Measurements from ENCODE around the gene HIF3A.

The HIF3A gene

DNA sequence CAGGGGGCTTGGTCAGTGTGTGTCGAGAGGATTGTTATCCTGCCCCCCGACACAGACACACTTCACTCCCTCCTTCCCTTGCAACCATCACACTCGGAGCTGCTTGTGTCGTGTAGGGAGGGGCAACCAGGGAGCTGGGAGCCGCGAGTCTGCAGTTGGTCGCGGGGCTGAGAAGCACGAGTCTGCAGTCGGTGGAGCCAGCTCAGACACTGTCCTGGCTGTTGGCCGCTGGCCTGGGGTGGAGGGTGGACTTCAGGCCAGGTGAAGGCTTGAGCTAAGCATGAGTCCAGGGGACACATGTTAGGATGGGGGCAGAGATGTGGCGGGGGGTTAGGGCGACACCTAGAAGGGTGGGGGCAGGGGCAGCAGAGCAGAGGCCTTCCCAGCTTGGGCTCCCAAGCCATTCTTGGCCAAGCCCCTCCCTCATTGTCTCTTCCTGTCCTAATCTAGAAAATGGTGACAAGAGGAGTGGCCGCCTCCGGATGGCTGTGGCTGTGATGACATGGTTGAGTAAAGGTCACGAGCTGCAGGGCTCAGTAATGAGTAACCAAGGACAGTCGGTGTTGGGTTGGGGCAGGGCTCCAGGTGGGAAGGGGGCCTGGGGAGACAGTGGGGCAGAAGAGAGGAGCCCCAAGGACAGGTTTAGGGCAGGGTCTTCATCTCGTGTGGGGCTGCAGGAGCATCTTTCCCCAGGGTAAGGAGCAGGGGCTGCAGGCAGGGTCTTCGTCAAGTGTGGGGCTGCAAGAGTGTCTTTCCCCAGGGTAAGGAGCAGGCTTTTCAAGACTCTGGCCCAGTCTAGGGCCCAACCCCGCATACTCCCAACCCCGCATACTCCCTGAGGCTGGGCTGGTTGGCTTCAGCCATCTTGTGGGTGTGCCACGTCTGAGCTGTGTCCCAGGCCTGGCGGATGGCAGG is 58.6 kb downstream of the HIF3A start:
- no peak for DNase-seq
- TF ChIP-seq EZH2 (optimal IDR thresholded peaks at IDR 0.05; ENCODE audit: low read depth, low read length) (no peak), EZH2phosphoT487 (IDR thresholded peaks at IDR 0.05; ENCODE audit: low read length) (no peak)
- TF ChIP-seq, protein P1, sequence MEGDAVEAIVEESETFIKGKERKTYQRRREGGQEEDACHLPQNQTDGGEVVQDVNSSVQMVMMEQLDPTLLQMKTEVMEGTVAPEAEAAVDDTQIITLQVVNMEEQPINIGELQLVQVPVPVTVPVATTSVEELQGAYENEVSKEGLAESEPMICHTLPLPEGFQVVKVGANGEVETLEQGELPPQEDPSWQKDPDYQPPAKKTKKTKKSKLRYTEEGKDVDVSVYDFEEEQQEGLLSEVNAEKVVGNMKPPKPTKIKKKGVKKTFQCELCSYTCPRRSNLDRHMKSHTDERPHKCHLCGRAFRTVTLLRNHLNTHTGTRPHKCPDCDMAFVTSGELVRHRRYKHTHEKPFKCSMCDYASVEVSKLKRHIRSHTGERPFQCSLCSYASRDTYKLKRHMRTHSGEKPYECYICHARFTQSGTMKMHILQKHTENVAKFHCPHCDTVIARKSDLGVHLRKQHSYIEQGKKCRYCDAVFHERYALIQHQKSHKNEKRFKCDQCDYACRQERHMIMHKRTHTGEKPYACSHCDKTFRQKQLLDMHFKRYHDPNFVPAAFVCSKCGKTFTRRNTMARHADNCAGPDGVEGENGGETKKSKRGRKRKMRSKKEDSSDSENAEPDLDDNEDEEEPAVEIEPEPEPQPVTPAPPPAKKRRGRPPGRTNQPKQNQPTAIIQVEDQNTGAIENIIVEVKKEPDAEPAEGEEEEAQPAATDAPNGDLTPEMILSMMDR (IDR thresholded peaks at IDR 0.05; ENCODE audit: low read length) = no peak
- Histone ChIP-seq H3K9ac (ENCODE audit: low read length) (no peak overlapping the region), H3K79me2 (ENCODE audit: low read length) (peaks cover 94% of the 10 kb centered on the region), H4K20me1 (ENCODE audit: insufficient read depth, low read length) (peaks cover 18% of the 10 kb centered on the region; the same call in 1 of the 2 replicates), H3F3A (ENCODE audit: insufficient read depth, low read length) (no peaks in the 10 kb centered on the region; the same call in 1 of the 2 replicates), H3K4me3 (ENCODE audit: low read length) (no peak overlapping the region), H3K4me2 (ENCODE audit: low read depth, low read length) (no peak overlapping the region), H3K9me2 (replicated peaks; ENCODE audit: insufficient read depth, low read length) (no peaks in the 10 kb centered on the region), H3K27ac (ENCODE audit: low read length) (no peak overlapping the region), H3K4me1 (ENCODE audit: low read length) (peaks cover 8% of the 10 kb centered on the region; the same call in 1 of the 2 replicates), H3K36me3 (replicated peaks; ENCODE audit: insufficient read depth, low read length) (peaks cover 5% of the 10 kb centered on the region), H3K27me3 (replicated peaks; ENCODE audit: insufficient read depth, low read length) (no peaks in the 10 kb centered on the region), H2AFZ (ENCODE audit: low read length) (no peak overlapping the region), H3K9me3 (replicated peaks; ENCODE audit: insufficient read depth, low read length) (no peaks in the 10 kb centered on the region)

DNA sequence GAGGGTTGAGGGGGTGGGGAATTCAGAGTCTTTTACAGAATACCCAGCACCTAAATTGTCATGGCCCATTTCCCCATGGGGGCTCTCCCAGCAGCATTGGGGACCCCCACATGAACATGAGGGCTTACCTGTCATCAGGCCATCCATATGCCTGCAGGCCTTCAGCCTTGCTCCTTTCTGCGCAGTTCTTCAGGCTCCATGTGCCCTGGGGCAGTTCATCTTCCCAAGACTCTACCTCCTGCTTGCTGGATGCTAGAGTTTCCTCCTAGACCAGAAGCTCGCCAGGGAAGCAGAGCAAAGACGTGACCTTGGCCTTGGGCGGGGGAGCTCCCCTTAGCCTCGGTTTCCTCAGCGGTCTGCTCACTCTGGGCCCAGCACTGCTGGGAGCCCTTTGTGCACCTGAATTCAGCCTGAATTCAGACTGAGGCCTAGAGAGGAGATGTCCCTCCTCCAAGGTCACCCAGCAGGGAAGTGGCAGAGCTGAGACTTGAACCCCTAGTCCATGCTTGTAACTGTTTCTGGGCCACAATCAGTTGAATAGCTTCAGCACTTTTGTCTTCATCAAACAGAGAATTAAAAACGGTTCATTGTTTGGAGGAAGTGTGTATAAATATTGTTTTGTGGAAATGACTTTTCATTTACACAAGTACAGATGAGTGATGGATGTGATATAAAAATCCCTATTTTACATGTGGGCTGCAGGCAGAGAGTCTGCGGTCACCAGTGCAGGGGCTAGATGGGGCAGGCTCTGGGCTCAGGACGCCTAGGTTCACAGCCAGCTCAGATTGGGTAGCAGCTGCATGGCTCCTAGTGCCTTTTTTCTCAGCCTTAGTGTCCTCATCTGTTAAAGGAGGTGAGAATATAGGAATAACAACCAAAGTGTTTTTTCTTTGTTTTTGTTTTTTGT is 59.6 kb downstream of the HIF3A start:
- Histone ChIP-seq H3K9ac (ENCODE audit: low read length) (no peak overlapping the region), H3K4me2 (ENCODE audit: low read depth, low read length) (no peak overlapping the region), H3K4me3 (ENCODE audit: low read length) (no peak overlapping the region), H2AFZ (ENCODE audit: low read length) (no peak overlapping the region), H3K79me2 (ENCODE audit: low read length) (peaks cover 90% of the 10 kb centered on the region), H3K36me3 (replicated peaks; ENCODE audit: insufficient read depth, low read length) (peaks cover 5% of the 10 kb centered on the region), H3K9me3 (replicated peaks; ENCODE audit: insufficient read depth, low read length) (no peaks in the 10 kb centered on the region), H3K27ac (ENCODE audit: low read length) (no peak overlapping the region), H3F3A (ENCODE audit: insufficient read depth, low read length) (no peaks in the 10 kb centered on the region; the same call in 1 of the 2 replicates), H3K4me1 (ENCODE audit: low read length) (no peaks in the 10 kb centered on the region), H4K20me1 (ENCODE audit: insufficient read depth, low read length) (peaks cover 13% of the 10 kb centered on the region; the same call in 1 of the 2 replicates), H3K27me3 (replicated peaks; ENCODE audit: insufficient read depth, low read length) (no peaks in the 10 kb centered on the region), H3K9me2 (replicated peaks; ENCODE audit: insufficient read depth, low read length) (no peaks in the 10 kb centered on the region)
- TF ChIP-seq EZH2 (optimal IDR thresholded peaks at IDR 0.05; ENCODE audit: low read depth, low read length) (no peak), EZH2phosphoT487 (IDR thresholded peaks at IDR 0.05; ENCODE audit: low read length) (no peak)
- TF ChIP-seq, protein P1 (IDR thresholded peaks at IDR 0.05; ENCODE audit: low read length) = no peak
- no peak for DNase-seq

DNA sequence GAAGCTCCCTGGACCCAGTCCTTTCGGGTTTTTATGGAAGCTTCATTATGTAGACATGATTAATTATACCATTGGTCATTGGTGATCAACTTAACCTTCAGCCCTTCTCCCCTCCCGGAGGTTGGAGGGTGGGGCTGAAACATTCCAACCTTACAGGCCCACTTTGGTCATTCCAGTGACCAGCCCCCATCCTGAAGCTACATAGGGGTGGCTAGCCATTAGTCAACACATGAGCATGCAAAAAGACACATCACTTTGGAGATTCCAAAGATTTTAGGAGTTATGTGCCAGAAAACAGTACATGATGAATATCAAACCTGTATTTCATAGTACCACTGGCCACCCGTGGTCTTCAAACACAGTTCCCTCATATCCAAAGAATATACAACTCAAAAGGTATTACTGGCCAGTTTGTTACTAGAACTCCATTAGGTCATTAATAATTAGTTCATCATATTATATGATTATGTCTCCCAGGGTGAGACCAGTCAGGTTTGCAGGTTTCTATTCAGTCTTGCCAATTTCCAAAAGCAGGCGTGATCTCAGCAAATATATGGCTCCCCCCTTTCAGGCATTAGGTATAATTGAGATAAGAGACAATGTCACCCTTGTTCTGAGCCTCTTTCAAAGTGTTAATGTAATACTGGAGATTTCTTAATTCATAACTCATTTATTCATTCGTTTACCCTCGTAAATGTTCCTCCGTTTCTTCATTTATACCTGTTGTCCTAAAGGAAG is 61.2 kb downstream of the HIF3A start:
- Histone ChIP-seq H3K79me2 (ENCODE audit: low read length) (peaks cover 83% of the 10 kb centered on the region), H3K9me3 (replicated peaks; ENCODE audit: insufficient read depth, low read length) (no peaks in the 10 kb centered on the region), H3K4me3 (ENCODE audit: low read length) (no peak overlapping the region), H3K27ac (ENCODE audit: low read length) (no peak overlapping the region), H3F3A (ENCODE audit: insufficient read depth, low read length) (no peaks in the 10 kb centered on the region; the same call in 1 of the 2 replicates), H3K36me3 (replicated peaks; ENCODE audit: insufficient read depth, low read length) (peaks cover 5% of the 10 kb centered on the region; the same call in 1 of the 2 replicates), H4K20me1 (ENCODE audit: insufficient read depth, low read length) (peaks cover 16% of the 10 kb centered on the region; the same call in 1 of the 2 replicates), H3K27me3 (replicated peaks; ENCODE audit: insufficient read depth, low read length) (no peaks in the 10 kb centered on the region), H3K4me1 (ENCODE audit: low read length) (no peaks in the 10 kb centered on the region), H3K9ac (ENCODE audit: low read length) (no peak overlapping the region), H3K9me2 (replicated peaks; ENCODE audit: insufficient read depth, low read length) (no peaks in the 10 kb centered on the region), H3K4me2 (ENCODE audit: low read depth, low read length) (no peak overlapping the region), H2AFZ (ENCODE audit: low read length) (no peak overlapping the region)
- DNase-seq = no peak
- no peak for TF ChIP-seq EZH2phosphoT487 (IDR thresholded peaks at IDR 0.05; ENCODE audit: low read length)
- TF ChIP-seq EZH2 (optimal IDR thresholded peaks at IDR 0.05; ENCODE audit: low read depth, low read length) = no peak
- TF ChIP-seq, protein P1 (IDR thresholded peaks at IDR 0.05; ENCODE audit: low read length) = no peak
